Sigmoid colon (tissue), 7 donors: ENCODE data around the gene FBXW2. TPM values are rescaled to one million over a fixed set of nuclear protein-coding genes. Genes with fewer than 3 reads are reported as not detected.

ENCODE experiments used
- DNase-seq: peaks from one replicate; pipeline ENCODE4 v3.0.0-alpha.2; 2019
- H3K27ac ChIP-seq, 4 donors: fragments of 200-600 bp; sonication (generic); one replicate each; pipeline ENCODE4 v1.5.1; 2016 to 2019; ENCODE audit warnings: mild to moderate bottlenecking in 1 of 4
- H3K27me3 ChIP-seq, 3 donors: fragments of 200-600 bp; sonication (generic); one replicate each; pipeline ENCODE4 v1.5.1; 2019; ENCODE audit warnings: mild to moderate bottlenecking in 1 of 3
- H3K36me3 ChIP-seq, 4 donors: fragments of 200-600 bp; sonication (generic); one replicate each; pipeline ENCODE4 v1.5.1; 2016 to 2019
- H3K4me1 ChIP-seq, 4 donors: fragments of 200-600 bp; sonication (generic); one replicate each; pipeline ENCODE4 v1.5.1; 2017 to 2019
- H3K4me3 ChIP-seq, 4 donors: fragments of 200-600 bp; sonication (generic); one replicate each; pipeline ENCODE4 v1.5.1; 2017 to 2019; ENCODE audit warnings: mild to moderate bottlenecking in 2 of 4, moderate library complexity in 1 of 4
- H3K9me3 ChIP-seq, 4 donors: fragments of 200-600 bp in 3 of 4; sonication (generic) in 3 of 4; one replicate each; pipeline versions ENCODE4 v1.5.1 to v1.6.1; 2013 to 2019
- EP300 ChIP-seq, 4 donors: sonication (generic); formaldehyde crosslinking; IDR thresholded peaks; one replicate each; pipeline ENCODE4 v1.6.1; 2017; ENCODE audit warnings: antibody characterized with exemption in 4 of 4
- POLR2A ChIP-seq, 2 donors: fragments of 450-650 bp; IDR thresholded peaks; one replicate each; pipeline ENCODE4 v1.6.1; 2016; ENCODE audit warnings: antibody characterized with exemption in 2 of 2, mild to moderate bottlenecking in 2 of 2, moderate library complexity in 2 of 2
- POLR2AphosphoS5 ChIP-seq, 4 donors: sonication (generic); formaldehyde crosslinking; IDR thresholded peaks; one replicate each; pipeline ENCODE4 v1.6.1; 2017; ENCODE audit warnings: antibody characterized with exemption in 4 of 4
- WGBS, 2 donors: extraction: QIAGEN DNeasy Blood & Tissue Kit; methylation state at CpG; one replicate each; pipeline ENCODE4 v1.1.7; 2013; 5-methylcytosine and 5-hydroxymethylcytosine counted together
- intact Hi-C: fragments of 100-400 bp; cut with DNase I; formaldehyde crosslinking; loops from one replicate; pipeline ENCODE4 v1.15.1; 2023
- polyA plus RNA-seq, 3 donors: library from polyadenylated mRNA; stranded (reverse); fragments of 200-250 nt; gene quantifications; one replicate each; pipeline ENCODE4 v1.2.3, GENCODE V29; 2013
- total RNA-seq, 4 donors: library from RNA; depleted of rRNA; stranded (reverse); fragments of >200 nt; gene quantifications; one replicate each; pipeline ENCODE4 v1.1.0, GENCODE V29; 2016
- TF ChIP-seq, protein P1 (sequence below), 4 experiments: fragments of 450-650 bp in 3 of 4; fragments of 200-600 bp in 1 of 4; IDR thresholded peaks; one replicate each; pipeline ENCODE4 v1.5.1; 2016 to 2019; ENCODE audit warnings: antibody characterized with exemption in 4 of 4, mild to moderate bottlenecking in 3 of 4, moderate library complexity in 2 of 4
- donor health status: healthy with polysubstance abuse.
- donor health status: Bipolar disorder and iron deficiency.
- donor health status: healthy.

FBXW2 gene
- total and polyA plus RNA-seq, 7 donors, result 10.2 to 61.8 (median 30.9) TPM

GRCh38 chr9:120829650-120830049, 36.4 kb upstream of the FBXW2 start:
- intact Hi-C loops, result no loop called here
- H3K36me3 ChIP-seq, result peaks cover 14 to 92% (median 46%) of the 10 kb centered on the region in 4 donors
- TF ChIP-seq POLR2A (IDR thresholded peaks at IDR 0.05), result no peak
- TF ChIP-seq EP300 (IDR thresholded peaks at IDR 0.05), result no peak
- no peak for TF ChIP-seq POLR2AphosphoS5 (IDR thresholded peaks at IDR 0.05)
- TF ChIP-seq, protein P1, sequence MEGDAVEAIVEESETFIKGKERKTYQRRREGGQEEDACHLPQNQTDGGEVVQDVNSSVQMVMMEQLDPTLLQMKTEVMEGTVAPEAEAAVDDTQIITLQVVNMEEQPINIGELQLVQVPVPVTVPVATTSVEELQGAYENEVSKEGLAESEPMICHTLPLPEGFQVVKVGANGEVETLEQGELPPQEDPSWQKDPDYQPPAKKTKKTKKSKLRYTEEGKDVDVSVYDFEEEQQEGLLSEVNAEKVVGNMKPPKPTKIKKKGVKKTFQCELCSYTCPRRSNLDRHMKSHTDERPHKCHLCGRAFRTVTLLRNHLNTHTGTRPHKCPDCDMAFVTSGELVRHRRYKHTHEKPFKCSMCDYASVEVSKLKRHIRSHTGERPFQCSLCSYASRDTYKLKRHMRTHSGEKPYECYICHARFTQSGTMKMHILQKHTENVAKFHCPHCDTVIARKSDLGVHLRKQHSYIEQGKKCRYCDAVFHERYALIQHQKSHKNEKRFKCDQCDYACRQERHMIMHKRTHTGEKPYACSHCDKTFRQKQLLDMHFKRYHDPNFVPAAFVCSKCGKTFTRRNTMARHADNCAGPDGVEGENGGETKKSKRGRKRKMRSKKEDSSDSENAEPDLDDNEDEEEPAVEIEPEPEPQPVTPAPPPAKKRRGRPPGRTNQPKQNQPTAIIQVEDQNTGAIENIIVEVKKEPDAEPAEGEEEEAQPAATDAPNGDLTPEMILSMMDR (IDR thresholded peaks at IDR 0.05), result no peak
- H3K4me3 ChIP-seq, result no peak overlapping the region
- no peaks in the 10 kb centered on the region for H3K4me1 ChIP-seq
- DNase-seq, result no peak
- 75 to 89% methylated on average over 1 of the region's 1 CpG for WGBS, 2 donors
- peaks cover 0 to 3% (median 0%) of the 10 kb centered on the region in 4 donors for H3K9me3 ChIP-seq
- H3K27me3 ChIP-seq, result no peaks in the 10 kb centered on the region
- no peak overlapping the region for H3K27ac ChIP-seq

GRCh38 chr9:120820095-120820494, 26.9 kb upstream of the FBXW2 start:
- Histone ChIP-seq H3K36me3 (peaks cover 4 to 99% (median 45%) of the 10 kb centered on the region in 4 donors), H3K27ac (no peak overlapping the region), H3K27me3 (no peaks in the 10 kb centered on the region), H3K4me1 (no peaks in the 10 kb centered on the region), H3K4me3 (no peak overlapping the region), H3K9me3 (no peaks in the 10 kb centered on the region)
- no peak for TF ChIP-seq EP300 (IDR thresholded peaks at IDR 0.05)
- WGBS, 2 donors, result 79 to 92% methylated on average over 4 of the region's 4 CpGs
- intact Hi-C loops, result no loop called here
- DNase-seq, result no peak

DNA sequence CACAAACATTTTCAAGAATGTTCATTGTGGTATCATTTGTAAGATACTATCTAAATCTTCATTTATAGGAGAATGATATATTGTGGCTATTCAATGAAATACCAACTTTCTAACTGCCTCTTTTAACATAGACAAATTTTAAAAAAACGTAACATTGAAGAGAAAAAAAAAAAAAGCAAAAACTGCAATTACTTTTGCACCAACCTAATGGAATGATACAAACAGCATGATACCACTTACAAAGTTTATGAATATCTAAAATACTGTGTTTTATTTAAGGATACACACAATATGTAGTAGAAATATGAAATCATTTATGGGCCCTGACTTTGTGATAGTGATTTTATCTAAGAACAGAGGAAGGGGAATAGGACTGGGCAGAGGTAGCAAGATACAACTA, 25.4 kb upstream of the FBXW2 start:
- intact Hi-C loops, result no loop called here
- TF ChIP-seq POLR2A (IDR thresholded peaks at IDR 0.05) (no peak), EP300 (IDR thresholded peaks at IDR 0.05) (no peak), POLR2AphosphoS5 (IDR thresholded peaks at IDR 0.05) (no peak)
- TF ChIP-seq, protein P1 (IDR thresholded peaks at IDR 0.05), result no peak
- 87 to 95% methylated on average over 1 of the region's 1 CpG for WGBS, 2 donors
- Histone ChIP-seq H3K4me3 (no peak overlapping the region), H3K27ac (no peak overlapping the region), H3K4me1 (no peaks in the 10 kb centered on the region), H3K27me3 (no peaks in the 10 kb centered on the region), H3K9me3 (no peaks in the 10 kb centered on the region), H3K36me3 (peaks cover 4 to 88% (median 41%) of the 10 kb centered on the region in 4 donors)
- DNase-seq, result no peak

DNA sequence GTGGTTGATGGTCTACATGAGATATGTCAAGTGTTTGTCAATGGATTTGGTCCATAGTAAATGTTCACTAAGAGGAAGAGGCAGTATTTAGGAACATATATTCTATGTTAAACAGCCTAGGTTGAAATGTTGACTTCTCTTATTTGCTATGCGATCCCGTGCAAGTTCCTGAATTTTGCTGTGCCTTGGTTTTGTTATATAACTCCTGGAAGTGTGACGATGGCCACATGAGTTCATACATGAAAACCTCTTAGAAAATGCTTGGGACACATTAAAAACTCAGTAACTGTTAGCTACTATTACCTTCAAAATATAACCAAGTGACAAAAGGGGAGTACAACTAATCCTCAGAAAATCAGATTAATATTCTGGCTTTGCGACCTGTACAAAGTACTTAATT, 21.9 kb upstream of the FBXW2 start:
- Histone ChIP-seq H3K4me3 (no peak overlapping the region), H3K9me3 (no peaks in the 10 kb centered on the region), H3K4me1 (no peaks in the 10 kb centered on the region), H3K27ac (no peak overlapping the region), H3K36me3 (peaks cover 4 to 53% (median 25%) of the 10 kb centered on the region in 4 donors), H3K27me3 (no peaks in the 10 kb centered on the region)
- 92 to 94% methylated on average over 4 of the region's 4 CpGs for WGBS, 2 donors
- intact Hi-C loops, result no loop called here
- no peak for DNase-seq
- no peak for TF ChIP-seq POLR2AphosphoS5 (IDR thresholded peaks at IDR 0.05)
- no peak for TF ChIP-seq POLR2A (IDR thresholded peaks at IDR 0.05)
- no peak for TF ChIP-seq EP300 (IDR thresholded peaks at IDR 0.05)
- TF ChIP-seq, protein P1 (IDR thresholded peaks at IDR 0.05), result no peak

DNA sequence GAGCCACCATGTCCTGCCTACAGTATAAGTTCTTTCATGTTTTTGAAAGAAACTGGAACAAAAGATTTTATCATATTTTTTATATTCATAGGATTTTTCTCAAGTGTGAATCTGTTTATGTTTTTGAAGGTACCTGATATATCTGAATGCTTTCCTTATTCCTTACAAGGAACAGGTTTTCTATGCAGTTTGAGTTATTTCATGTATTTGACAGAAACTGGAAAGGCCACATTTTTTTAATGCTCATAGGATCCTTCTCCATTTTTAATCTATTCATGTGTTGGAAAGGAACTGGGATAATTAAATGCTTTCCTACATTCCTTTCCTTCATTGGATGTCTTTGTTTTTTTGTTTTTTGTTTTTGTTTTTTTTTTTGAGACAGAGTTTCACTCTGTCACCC, 15.7 kb upstream of the FBXW2 start:
- TF ChIP-seq, protein P1 (IDR thresholded peaks at IDR 0.05), result no peak
- TF ChIP-seq EP300 (IDR thresholded peaks at IDR 0.05) (no peak), POLR2AphosphoS5 (IDR thresholded peaks at IDR 0.05) (no peak), POLR2A (IDR thresholded peaks at IDR 0.05) (no peak)
- Histone ChIP-seq H3K27me3 (no peaks in the 10 kb centered on the region), H3K9me3 (peaks cover 0 to 13% (median 7%) of the 10 kb centered on the region in 4 donors), H3K4me1 (no peaks in the 10 kb centered on the region), H3K27ac (no peak overlapping the region), H3K36me3 (no peaks in the 10 kb centered on the region), H3K4me3 (no peak overlapping the region)
- intact Hi-C loops, result no loop called here
- no peak for DNase-seq
